HG02588 (cell line): Measurements from ENCODE around the gene SLC35A3.
"Not testable (repeated sequence)": the region's sequence is repeated elsewhere in the genome, so short reads cannot be mapped to it uniquely, and the experiment has no call there.

ENCODE experiments used
- ATAC-seq: cut with Tn5 transposase; IDR thresholded peaks from one replicate; pipeline ENCODE4 v1.9.1; 2021; ENCODE audit warnings: mild to moderate bottlenecking, moderate library complexity; ENCODE audit not compliant: unreplicated experiment

SLC35A3 gene

GRCh38 chr1:100028765-100029164 is 59.0 kb downstream of the SLC35A3 start:
- no peak for ATAC-seq

DNA sequence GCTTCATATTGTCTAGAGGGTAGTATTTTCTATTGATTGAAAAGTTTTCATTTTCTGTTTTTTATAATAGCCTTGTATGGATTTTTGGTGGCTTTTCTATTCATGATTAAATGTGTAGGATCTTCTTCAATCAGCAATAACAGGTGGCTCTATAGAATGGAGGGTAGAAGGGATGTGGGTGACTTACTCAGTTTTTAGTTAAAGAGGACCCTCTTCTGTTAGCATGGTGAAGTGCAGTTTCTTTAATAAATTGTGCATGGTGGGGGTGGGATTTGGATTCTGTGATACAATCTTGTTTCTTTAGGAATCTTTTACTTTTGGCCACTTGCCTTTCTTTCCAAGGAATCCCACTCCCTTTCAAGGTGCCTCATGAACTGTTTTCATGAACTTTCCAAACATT is 64.7 kb downstream of the SLC35A3 start:
- no peak for ATAC-seq

- ATAC-seq, result no peak
Observed at GRCh38 chr1:100035214-100035613, 65.4 kb downstream of the SLC35A3 start.

DNA sequence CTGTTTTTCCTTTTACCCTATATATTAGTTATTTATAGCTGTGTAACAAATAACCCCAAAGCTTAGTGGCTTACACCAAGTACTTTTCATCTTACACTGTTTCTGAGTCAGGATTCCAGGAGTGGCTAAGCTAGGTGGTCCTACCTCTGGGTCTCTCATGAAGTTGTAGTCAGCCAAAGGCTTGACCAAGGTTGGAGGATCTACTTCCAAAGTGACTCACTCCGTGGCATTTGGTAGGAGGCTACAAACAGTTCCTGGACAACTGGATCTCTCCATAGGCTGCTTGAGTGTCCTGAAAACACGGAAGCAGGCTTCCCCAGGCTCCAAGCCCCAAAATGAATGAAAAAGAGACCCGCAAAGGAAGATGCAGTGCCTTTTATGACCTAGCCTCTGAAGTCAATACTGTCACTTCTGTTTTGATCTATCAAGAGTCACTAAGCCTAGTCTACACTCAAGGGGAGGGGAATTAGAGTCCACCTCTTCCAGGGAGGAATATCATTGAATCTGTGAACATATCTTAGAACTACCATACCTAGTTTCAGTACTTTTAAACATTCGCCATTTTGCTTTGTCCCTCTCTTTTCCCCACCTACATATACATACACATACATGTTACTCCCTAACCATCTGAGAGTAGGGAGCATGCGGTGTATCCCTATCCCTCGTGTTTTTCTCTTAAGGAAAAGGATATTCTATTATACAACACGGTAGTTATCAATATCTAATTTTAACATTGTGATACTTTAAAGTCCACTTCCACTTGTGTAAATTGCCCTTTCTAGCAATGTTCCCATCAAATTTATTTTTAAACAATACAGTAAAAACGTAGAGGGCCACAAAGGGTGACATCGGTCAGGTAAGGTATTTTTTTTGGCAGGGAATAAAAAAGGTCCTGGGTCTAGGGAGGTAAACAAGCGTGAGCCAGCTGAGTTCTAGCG is 67.2 kb downstream of the SLC35A3 start:
- ATAC-seq, result no peak

- no peak for ATAC-seq
Observed at GRCh38 chr1:100037656-100037926, 67.8 kb downstream of the SLC35A3 start.

- peak; percentile 89 for ATAC-seq
Observed at GRCh38 chr1:100037927-100038659, 68.3 kb downstream of the SLC35A3 start.

DNA sequence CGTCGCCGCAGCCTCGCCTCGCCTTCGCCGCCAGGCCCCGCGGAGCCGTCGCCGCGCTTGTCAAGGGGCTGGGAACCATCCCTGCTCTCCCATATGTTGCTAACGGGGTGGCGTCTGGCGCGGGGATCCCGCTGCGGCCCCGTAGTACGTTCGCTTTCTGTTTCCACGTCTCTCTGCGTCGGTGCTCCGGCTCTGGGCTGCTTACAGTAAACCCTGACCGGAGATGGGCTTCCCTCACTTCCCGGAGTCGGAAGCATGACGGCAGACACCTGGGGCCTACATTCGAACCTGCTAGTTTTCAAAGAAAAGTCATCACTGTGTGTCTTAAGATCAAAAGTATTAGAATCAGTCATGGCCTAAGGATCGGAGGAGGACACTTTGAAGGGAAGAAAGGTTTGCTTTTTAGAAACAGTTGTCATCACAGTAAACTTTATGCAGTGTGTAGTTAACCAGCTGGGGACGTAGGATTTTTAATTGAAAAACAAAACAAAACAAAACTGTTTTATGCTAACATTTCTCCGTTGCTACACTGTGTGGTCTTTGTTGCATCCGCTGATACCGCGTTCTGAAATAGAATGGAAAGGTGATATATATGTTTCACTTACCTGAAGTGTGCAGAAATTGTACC is 69.0 kb downstream of the SLC35A3 start:
- ATAC-seq, result peak; percentile 46

- no peak for ATAC-seq
Observed at GRCh38 chr1:100039591-100039990, 69.8 kb downstream of the SLC35A3 start.

DNA sequence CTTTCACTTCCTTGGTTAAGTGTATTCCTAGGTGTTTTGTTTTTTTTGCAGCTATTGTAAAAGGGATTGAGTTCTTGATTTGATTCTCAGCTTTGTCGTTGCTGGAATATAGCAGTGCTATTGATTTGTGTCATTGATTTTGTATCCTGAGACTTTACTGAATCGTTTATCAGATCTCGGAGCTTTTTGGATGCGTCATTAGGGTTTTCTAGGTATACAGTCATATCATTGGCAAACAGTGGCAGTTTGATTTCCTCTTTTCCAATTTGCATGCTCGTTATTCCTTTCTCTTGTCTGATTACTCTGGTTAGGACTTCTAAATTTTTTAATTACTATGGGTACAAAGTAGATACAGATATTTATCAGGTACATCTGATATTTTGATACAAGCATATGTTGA is 75.4 kb downstream of the SLC35A3 start:
- no peak for ATAC-seq

- ATAC-seq, result not testable (repeated sequence)
Observed at GRCh38 chr1:100047235-100047708, 77.5 kb downstream of the SLC35A3 start.

DNA sequence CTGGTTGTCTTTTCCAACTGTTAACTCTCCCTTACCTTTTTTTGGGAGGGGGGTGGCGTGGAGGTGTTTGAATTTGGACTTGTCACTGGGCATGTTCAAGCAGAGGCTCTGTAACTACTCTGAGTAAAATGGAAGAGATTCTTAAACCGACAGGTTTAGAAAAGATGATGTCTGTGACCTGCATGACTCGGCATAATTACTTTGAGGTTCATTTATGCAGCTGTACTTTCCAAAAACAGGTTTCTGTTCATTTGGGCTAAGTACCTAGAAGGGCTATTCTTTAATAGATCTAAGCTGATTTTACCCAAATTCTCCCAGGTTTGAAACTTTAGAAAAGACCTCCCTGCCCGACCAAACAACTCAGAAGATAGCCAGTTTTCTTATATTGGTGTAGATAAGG is 80.3 kb downstream of the SLC35A3 start:
- ATAC-seq, result no peak

DNA sequence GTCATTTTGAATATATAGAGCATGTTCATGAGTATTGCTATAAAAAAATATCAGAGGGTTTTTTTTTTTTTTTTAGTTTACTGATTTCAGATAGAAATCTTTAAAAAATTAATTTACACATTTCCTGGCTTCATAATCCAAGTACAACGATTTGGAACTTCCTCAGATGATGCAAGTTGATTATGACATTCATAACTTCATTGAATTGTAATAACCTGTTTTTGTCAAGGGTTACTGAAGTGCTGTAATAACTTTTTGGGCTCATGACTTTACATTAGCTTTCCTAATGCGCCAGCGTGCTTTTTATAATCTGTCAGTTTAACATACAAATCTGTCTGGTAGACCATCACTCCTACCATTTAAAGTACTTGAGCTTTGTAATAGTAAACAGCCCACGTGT is 81.6 kb downstream of the SLC35A3 start:
- ATAC-seq, result no peak

- no peak for ATAC-seq
Observed at GRCh38 chr1:100051893-100052292, 82.1 kb downstream of the SLC35A3 start.

GRCh38 chr1:100053119-100053518 is 83.3 kb downstream of the SLC35A3 start:
- no peak for ATAC-seq

GRCh38 chr1:100053727-100054126 is 83.9 kb downstream of the SLC35A3 start:
- no peak for ATAC-seq

- ATAC-seq, result no peak
Observed at GRCh38 chr1:100061681-100062080, 91.9 kb downstream of the SLC35A3 start.

DNA sequence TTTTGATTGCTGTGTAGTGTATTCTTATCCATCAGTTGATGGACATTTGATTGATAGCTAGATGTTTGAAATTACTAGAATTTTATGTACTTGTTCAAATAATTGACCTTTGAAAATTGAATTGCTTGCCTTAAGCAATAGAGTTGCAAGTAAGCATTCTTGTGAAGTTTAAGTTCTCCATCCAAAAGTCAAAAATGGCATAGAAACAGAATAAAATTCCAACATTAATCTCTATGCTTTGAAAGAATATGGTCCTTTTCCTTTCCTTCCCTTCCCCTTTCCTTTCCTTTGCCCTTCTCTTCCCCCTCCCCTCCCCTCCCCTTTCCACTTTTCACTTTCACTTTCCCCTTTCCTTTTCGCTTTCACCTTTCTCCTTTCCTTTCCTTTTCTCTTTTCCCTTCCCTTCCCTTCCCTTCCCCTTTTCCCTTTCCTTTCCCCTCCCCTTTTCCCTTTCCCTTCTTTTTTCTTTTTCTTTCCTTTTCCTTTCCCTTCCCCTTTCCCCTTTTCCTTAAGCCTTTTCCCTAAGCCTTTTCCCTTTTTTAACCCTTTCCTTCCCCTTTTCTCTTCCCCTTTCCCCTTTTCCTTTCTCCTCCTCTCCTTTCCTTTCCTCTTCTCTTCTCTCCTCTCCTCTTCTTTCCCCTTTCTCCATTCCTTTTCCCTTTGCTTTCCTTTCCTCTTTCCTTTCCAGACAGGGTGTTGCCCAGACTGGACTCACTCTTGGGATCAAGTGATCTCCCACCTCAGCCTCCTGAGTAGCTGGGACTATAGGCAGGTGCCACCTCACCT is 95.6 kb downstream of the SLC35A3 start:
- no peak for ATAC-seq

- no peak for ATAC-seq
Observed at GRCh38 chr1:100065969-100066227, 96.1 kb downstream of the SLC35A3 start.

GRCh38 chr1:100070201-100070939 is 100.6 kb downstream of the SLC35A3 start:
- ATAC-seq, result no peak

DNA sequence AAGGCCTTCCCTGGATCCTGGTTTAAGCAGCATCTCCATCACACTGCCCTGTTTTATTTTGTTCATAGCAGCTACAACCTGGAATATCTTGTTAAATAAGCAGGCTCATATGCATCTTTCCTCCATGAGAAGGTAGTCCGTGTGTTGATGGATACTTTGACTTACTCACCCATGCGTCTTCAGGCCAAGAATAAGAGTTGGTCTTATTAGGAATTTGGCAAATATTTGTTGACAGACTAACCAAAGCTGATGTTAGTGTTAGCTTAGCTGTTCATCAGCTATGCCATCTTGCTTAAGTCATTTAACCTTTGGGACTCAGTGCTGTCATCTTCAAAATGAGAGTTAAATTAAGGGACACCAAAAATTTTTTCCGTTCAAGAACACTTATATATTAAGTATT is 103.7 kb downstream of the SLC35A3 start:
- no peak for ATAC-seq
